ENCODE results near the gene CLCN5.

The CLCN5 gene

GRCh38 chrX:49922291-49923241, at the start of gene CLCN5:
CLCN5 (plus strand) TSS chrX:49922596; CDS start chrX:49925299, 2,703 bp downstream.
- Histone ChIP-seq H3K4me3 (ENCODE audit: low read length) (peak within 1 kb of the TSS; percentile 1), H3K27me3 (ENCODE audit: control insufficient read depth, insufficient read depth, low read length) (no peaks in the 10 kb centered on the region), H3K9me3 (ENCODE audit: control insufficient read depth, low read length) (no peaks in the 10 kb centered on the region), H3K36me3 (ENCODE audit: control insufficient read depth, insufficient read depth, low read length) (no peaks in the 10 kb centered on the region), H3K4me1 (ENCODE audit: control insufficient read depth, insufficient read depth, low read length) (peaks cover 16% of the 10 kb centered on the region), H3K9ac (ENCODE audit: low read length) (peak within 1 kb of the TSS; percentile 71)

- no peak overlapping the region for H3K9ac ChIP-seq (ENCODE audit: low read length)
- peaks cover 15% of the 10 kb centered on the region for H3K4me1 ChIP-seq (ENCODE audit: control insufficient read depth, insufficient read depth, low read length)
- H3K9me3 ChIP-seq (ENCODE audit: control insufficient read depth, low read length) = no peaks in the 10 kb centered on the region
- no peak overlapping the region for H3K4me3 ChIP-seq (ENCODE audit: low read length)
- H3K36me3 ChIP-seq (ENCODE audit: control insufficient read depth, insufficient read depth, low read length) = no peaks in the 10 kb centered on the region
- no peaks in the 10 kb centered on the region for H3K27me3 ChIP-seq (ENCODE audit: control insufficient read depth, insufficient read depth, low read length)
Measured at GRCh38 chrX:49876750-49877149, 45.6 kb upstream of the CLCN5 start.

- H3K9ac ChIP-seq (ENCODE audit: low read length) = no peak overlapping the region
- H3K27me3 ChIP-seq (ENCODE audit: control insufficient read depth, insufficient read depth, low read length) = no peaks in the 10 kb centered on the region
- H3K4me1 ChIP-seq (ENCODE audit: control insufficient read depth, insufficient read depth, low read length) = peaks cover 15% of the 10 kb centered on the region
- no peak overlapping the region for H3K4me3 ChIP-seq (ENCODE audit: low read length)
- no peaks in the 10 kb centered on the region for H3K9me3 ChIP-seq (ENCODE audit: control insufficient read depth, low read length)
- H3K36me3 ChIP-seq (ENCODE audit: control insufficient read depth, insufficient read depth, low read length) = no peaks in the 10 kb centered on the region
Measured at GRCh38 chrX:49877397-49878101, 44.8 kb upstream of the CLCN5 start.

- no peak overlapping the region for H3K4me3 ChIP-seq (ENCODE audit: low read length)
- H3K4me1 ChIP-seq (ENCODE audit: control insufficient read depth, insufficient read depth, low read length) = peaks cover 15% of the 10 kb centered on the region
- peak overlapping the region; percentile 63 for H3K9ac ChIP-seq (ENCODE audit: low read length)
- no peaks in the 10 kb centered on the region for H3K36me3 ChIP-seq (ENCODE audit: control insufficient read depth, insufficient read depth, low read length)
- H3K9me3 ChIP-seq (ENCODE audit: control insufficient read depth, low read length) = no peaks in the 10 kb centered on the region
- H3K27me3 ChIP-seq (ENCODE audit: control insufficient read depth, insufficient read depth, low read length) = no peaks in the 10 kb centered on the region
Measured at GRCh38 chrX:49878128-49878833, 44.1 kb upstream of the CLCN5 start.

- H3K9ac ChIP-seq (ENCODE audit: low read length) = peak within 1 kb of the TSS; percentile 63
- peaks cover 15% of the 10 kb centered on the region for H3K4me1 ChIP-seq (ENCODE audit: control insufficient read depth, insufficient read depth, low read length)
- H3K9me3 ChIP-seq (ENCODE audit: control insufficient read depth, low read length) = no peaks in the 10 kb centered on the region
Measured at GRCh38 chrX:49878834-49879655, 43.4 kb upstream of the CLCN5 start, which contains the start of gene USP27X. USP27X (plus strand) TSS chrX:49879484; CDS start chrX:49880308, 824 bp downstream.

GRCh38 chrX:49879656-49880277, 42.6 kb upstream of the CLCN5 start:
- Histone ChIP-seq H3K9me3 (ENCODE audit: control insufficient read depth, low read length) (no peaks in the 10 kb centered on the region), H3K36me3 (ENCODE audit: control insufficient read depth, insufficient read depth, low read length) (no peaks in the 10 kb centered on the region), H3K4me1 (ENCODE audit: control insufficient read depth, insufficient read depth, low read length) (peaks cover 15% of the 10 kb centered on the region), H3K27me3 (ENCODE audit: control insufficient read depth, insufficient read depth, low read length) (no peaks in the 10 kb centered on the region), H3K4me3 (ENCODE audit: low read length) (no peak overlapping the region), H3K9ac (ENCODE audit: low read length) (no peak overlapping the region)

More at GRCh38 chrX:49878834-49879655, 43.4 kb upstream of the CLCN5 start, which contains the start of gene USP27X:
- Histone ChIP-seq H3K36me3 (ENCODE audit: control insufficient read depth, insufficient read depth, low read length) (no peaks in the 10 kb centered on the region), H3K4me3 (ENCODE audit: low read length) (peak within 1 kb of the TSS; percentile 12), H3K27me3 (ENCODE audit: control insufficient read depth, insufficient read depth, low read length) (no peaks in the 10 kb centered on the region)

- Histone ChIP-seq H3K27me3 (ENCODE audit: control insufficient read depth, insufficient read depth, low read length) (no peaks in the 10 kb centered on the region), H3K4me1 (ENCODE audit: control insufficient read depth, insufficient read depth, low read length) (peaks cover 15% of the 10 kb centered on the region), H3K4me3 (ENCODE audit: low read length) (no peak overlapping the region), H3K9ac (ENCODE audit: low read length) (no peak overlapping the region), H3K9me3 (ENCODE audit: control insufficient read depth, low read length) (no peaks in the 10 kb centered on the region), H3K36me3 (ENCODE audit: control insufficient read depth, insufficient read depth, low read length) (no peaks in the 10 kb centered on the region)
Measured at GRCh38 chrX:49880668-49881067, 41.7 kb upstream of the CLCN5 start.

GRCh38 chrX:49884290-49884862, 38.0 kb upstream of the CLCN5 start:
- Histone ChIP-seq H3K36me3 (ENCODE audit: control insufficient read depth, insufficient read depth, low read length) (no peaks in the 10 kb centered on the region), H3K4me1 (ENCODE audit: control insufficient read depth, insufficient read depth, low read length) (no peaks in the 10 kb centered on the region), H3K9me3 (ENCODE audit: control insufficient read depth, low read length) (no peaks in the 10 kb centered on the region), H3K4me3 (ENCODE audit: low read length) (no peak overlapping the region), H3K9ac (ENCODE audit: low read length) (no peak overlapping the region), H3K27me3 (ENCODE audit: control insufficient read depth, insufficient read depth, low read length) (no peaks in the 10 kb centered on the region)

GRCh38 chrX:49892542-49892941, 29.9 kb upstream of the CLCN5 start:
- no peak overlapping the region for H3K4me3 ChIP-seq (ENCODE audit: low read length)
- H3K9ac ChIP-seq (ENCODE audit: low read length) = no peak overlapping the region
- H3K27me3 ChIP-seq (ENCODE audit: control insufficient read depth, insufficient read depth, low read length) = no peaks in the 10 kb centered on the region
- H3K4me1 ChIP-seq (ENCODE audit: control insufficient read depth, insufficient read depth, low read length) = no peaks in the 10 kb centered on the region
- no peaks in the 10 kb centered on the region for H3K36me3 ChIP-seq (ENCODE audit: control insufficient read depth, insufficient read depth, low read length)
- H3K9me3 ChIP-seq (ENCODE audit: control insufficient read depth, low read length) = no peaks in the 10 kb centered on the region

GRCh38 chrX:49896951-49897350, 25.4 kb upstream of the CLCN5 start:
- Histone ChIP-seq H3K27me3 (ENCODE audit: control insufficient read depth, insufficient read depth, low read length) (no peaks in the 10 kb centered on the region), H3K4me3 (ENCODE audit: low read length) (no peak overlapping the region), H3K4me1 (ENCODE audit: control insufficient read depth, insufficient read depth, low read length) (no peaks in the 10 kb centered on the region), H3K9ac (ENCODE audit: low read length) (no peak overlapping the region), H3K9me3 (ENCODE audit: control insufficient read depth, low read length) (no peaks in the 10 kb centered on the region), H3K36me3 (ENCODE audit: control insufficient read depth, insufficient read depth, low read length) (no peaks in the 10 kb centered on the region)
